Mesendoderm (in vitro differentiated cells): ENCODE measurements around the gene MITF.
A peak's percentile ranks its signal among the peaks of the same experiment; 100 is the strongest.

Experiments
- DNase-seq: peaks from one replicate; pipeline ENCODE4 v3.0.0; 2013
- H2AK5ac ChIP-seq: 2 replicates; pipeline ENCODE4 v1.6.1; 2013; ENCODE audit warnings: low read length, inconsistent platforms
- H2BK120ac ChIP-seq: 2 replicates; pipeline ENCODE4 v1.6.1; 2013; ENCODE audit warnings: low read depth, mild to moderate bottlenecking, low read length, moderate library complexity, mixed read lengths
- H2BK15ac ChIP-seq: replicated peaks from 2 replicates; pipeline ENCODE4 v1.6.1; 2013; ENCODE audit warnings: low read depth, mild to moderate bottlenecking, moderate library complexity
- H2BK5ac ChIP-seq: 2 replicates; pipeline ENCODE4 v1.6.1; 2013; ENCODE audit warnings: low read length, inconsistent platforms
- H3K18ac ChIP-seq: 2 replicates; pipeline ENCODE4 v1.6.1; 2013; ENCODE audit warnings: mild to moderate bottlenecking, low read length, mixed read lengths
- H3K23ac ChIP-seq: one replicate; pipeline ENCODE4 v1.6.1; 2013; ENCODE audit warnings: low read length
- H3K27ac ChIP-seq: 2 replicates; pipeline ENCODE4 v1.5.1; 2013; ENCODE audit warnings: low read depth, mild to moderate bottlenecking, inconsistent platforms, low read length, moderate library complexity
- H3K27me3 ChIP-seq: 2 replicates; pipeline ENCODE4 v1.6.1; 2013; ENCODE audit warnings: low read length, control low read depth, mild to moderate bottlenecking, inconsistent platforms; ENCODE audit not compliant: insufficient read depth, poor library complexity
- H3K36me3 ChIP-seq: 2 replicates; pipeline ENCODE4 v1.6.1; 2013; ENCODE audit warnings: low read length, inconsistent platforms; ENCODE audit not compliant: control insufficient read depth, insufficient read depth
- H3K4ac ChIP-seq: one replicate; pipeline ENCODE4 v1.6.1; 2013; ENCODE audit warnings: low read depth, mild to moderate bottlenecking, low read length, moderate library complexity
- H3K4me1 ChIP-seq: 2 replicates; pipeline ENCODE4 v1.6.1; 2013; ENCODE audit warnings: low read depth, low read length, inconsistent platforms; ENCODE audit not compliant: control insufficient read depth
- H3K4me2 ChIP-seq: 2 replicates; pipeline ENCODE4 v1.6.1; 2013; ENCODE audit warnings: low read length
- H3K4me3 ChIP-seq: 2 replicates; pipeline ENCODE4 v1.5.1; 2013; ENCODE audit warnings: mild to moderate bottlenecking, low read length
- H3K56ac ChIP-seq: one replicate; pipeline ENCODE4 v1.6.1; 2013; ENCODE audit warnings: low read length
- H3K79me1 ChIP-seq: 2 replicates; pipeline ENCODE4 v1.6.1; 2013; ENCODE audit warnings: low read length, inconsistent platforms
- H3K79me2 ChIP-seq: 2 replicates; pipeline ENCODE4 v1.6.1; 2013; ENCODE audit warnings: mild to moderate bottlenecking, low read length; ENCODE audit not compliant: control insufficient read depth, insufficient read depth
- H3K9ac ChIP-seq: 2 replicates; pipeline ENCODE4 v1.6.1; 2013; ENCODE audit warnings: low read length, inconsistent platforms
- H4K5ac ChIP-seq: one replicate; pipeline ENCODE4 v1.6.1; 2013; ENCODE audit warnings: low read length
- H4K8ac ChIP-seq: one replicate; pipeline ENCODE4 v1.6.1; 2013; ENCODE audit warnings: low read depth, mild to moderate bottlenecking, control low read depth, low read length, moderate library complexity
- WGBS: extraction: QIAGEN DNeasy Blood & Tissue Kit; methylation state at CpG from one replicate; pipeline ENCODE4 v1.1.7; 2013; ENCODE audit warnings: low lambda C conversion rate, missing lambda C conversion rate; ENCODE audit not compliant: insufficient coverage; ENCODE audit errors: extremely low coverage; 5-methylcytosine and 5-hydroxymethylcytosine counted together

The MITF gene

GRCh38 chr3:69712269-69712668 lies 27.0 kb upstream of the MITF start:
- Histone ChIP-seq H2BK120ac (no peak overlapping the region), H3K4ac (no peak overlapping the region), H3K23ac (no peak overlapping the region), H4K8ac (no peak overlapping the region), H2AK5ac (no peak overlapping the region), H3K9ac (no peak overlapping the region), H3K4me1 (no peaks in the 10 kb centered on the region), H3K79me1 (no peaks in the 10 kb centered on the region), H3K36me3 (no peaks in the 10 kb centered on the region), H3K56ac (no peak overlapping the region), H2BK5ac (no peak overlapping the region), H3K27ac (no peak overlapping the region), H2BK15ac (no peak overlapping the region), H3K79me2 (no peaks in the 10 kb centered on the region), H3K4me2 (no peak overlapping the region), H3K27me3 (no peaks in the 10 kb centered on the region), H4K5ac (no peak overlapping the region), H3K4me3 (no peak overlapping the region), H3K18ac (no peak overlapping the region)
- no peak for DNase-seq
- no CpG with 5 or more reads among the region's 5 CpGs for WGBS

GRCh38 chr3:69712933-69713332 lies 26.3 kb upstream of the MITF start:
- no peak overlapping the region for H3K56ac ChIP-seq
- H3K27ac ChIP-seq: no peak overlapping the region
- H4K8ac ChIP-seq: no peak overlapping the region
- no peak for DNase-seq
- H3K27me3 ChIP-seq: no peaks in the 10 kb centered on the region
- no peak overlapping the region for H2AK5ac ChIP-seq
- no peak overlapping the region for H4K5ac ChIP-seq
- no peak overlapping the region for H2BK15ac ChIP-seq
- no peaks in the 10 kb centered on the region for H3K4me1 ChIP-seq
- H3K4me2 ChIP-seq: no peak overlapping the region
- H2BK5ac ChIP-seq: no peak overlapping the region
- H2BK120ac ChIP-seq: no peak overlapping the region
- H3K79me1 ChIP-seq: no peaks in the 10 kb centered on the region
- no peak overlapping the region for H3K4me3 ChIP-seq
- H3K36me3 ChIP-seq: no peaks in the 10 kb centered on the region
- no CpG with 5 or more reads among the region's 4 CpGs for WGBS
- H3K4ac ChIP-seq: no peak overlapping the region
- no peaks in the 10 kb centered on the region for H3K79me2 ChIP-seq
- no peak overlapping the region for H3K23ac ChIP-seq
- H3K9ac ChIP-seq: no peak overlapping the region
- H3K18ac ChIP-seq: no peak overlapping the region

GRCh38 chr3:69715204-69715603 lies 24.1 kb upstream of the MITF start:
- Histone ChIP-seq H3K36me3 (no peaks in the 10 kb centered on the region), H3K27ac (no peak overlapping the region), H3K18ac (no peak overlapping the region), H2BK15ac (no peak overlapping the region), H3K9ac (no peak overlapping the region), H2BK120ac (no peak overlapping the region), H2AK5ac (no peak overlapping the region), H3K4ac (no peak overlapping the region), H3K23ac (no peak overlapping the region), H3K4me2 (no peak overlapping the region), H4K8ac (no peak overlapping the region), H4K5ac (no peak overlapping the region), H3K79me1 (no peaks in the 10 kb centered on the region), H2BK5ac (no peak overlapping the region), H3K79me2 (no peaks in the 10 kb centered on the region), H3K4me3 (no peak overlapping the region), H3K27me3 (no peaks in the 10 kb centered on the region), H3K56ac (no peak overlapping the region), H3K4me1 (peaks cover 7% of the 10 kb centered on the region)
- WGBS: no CpG with 5 or more reads among the region's 1 CpG
- no peak for DNase-seq

- Histone ChIP-seq H3K23ac (no peak overlapping the region), H3K4me1 (peaks cover 9% of the 10 kb centered on the region), H3K4me3 (no peak overlapping the region), H3K4ac (no peak overlapping the region), H4K8ac (no peak overlapping the region), H3K4me2 (no peak overlapping the region), H3K18ac (no peak overlapping the region), H2BK120ac (no peak overlapping the region), H4K5ac (no peak overlapping the region), H3K79me2 (no peaks in the 10 kb centered on the region), H2BK5ac (no peak overlapping the region), H2BK15ac (no peak overlapping the region), H3K27ac (no peak overlapping the region), H3K79me1 (no peaks in the 10 kb centered on the region), H3K36me3 (no peaks in the 10 kb centered on the region), H3K56ac (no peak overlapping the region), H3K9ac (no peak overlapping the region), H3K27me3 (no peaks in the 10 kb centered on the region), H2AK5ac (no peak overlapping the region)
- no peak for DNase-seq
- WGBS: no CpG with 5 or more reads among the region's 5 CpGs
These were observed 23.1 kb upstream of the MITF start for GRCh38 chr3:69716119-69716518.

- peak overlapping the region; percentile 25 for H3K56ac ChIP-seq
- H3K27ac ChIP-seq: no peak overlapping the region
- H3K36me3 ChIP-seq: no peaks in the 10 kb centered on the region
- H3K4ac ChIP-seq: peak overlapping the region; percentile 81
- no CpG with 5 or more reads among the region's 5 CpGs for WGBS
- no peak overlapping the region for H3K4me2 ChIP-seq
- no peaks in the 10 kb centered on the region for H3K79me2 ChIP-seq
- no peak overlapping the region for H3K23ac ChIP-seq
- H4K8ac ChIP-seq: no peak overlapping the region
- no peaks in the 10 kb centered on the region for H3K27me3 ChIP-seq
- no peak overlapping the region for H2BK120ac ChIP-seq
- no peaks in the 10 kb centered on the region for H3K79me1 ChIP-seq
- no peak overlapping the region for H3K9ac ChIP-seq
- H3K4me3 ChIP-seq: no peak overlapping the region
- H4K5ac ChIP-seq: no peak overlapping the region
- peaks cover 9% of the 10 kb centered on the region for H3K4me1 ChIP-seq
- no peak overlapping the region for H2BK5ac ChIP-seq
- H2BK15ac ChIP-seq: no peak overlapping the region
- DNase-seq: peak; percentile 76
- H2AK5ac ChIP-seq: no peak overlapping the region
- peak overlapping the region; percentile 61 for H3K18ac ChIP-seq
These were observed 20.2 kb upstream of the MITF start for GRCh38 chr3:69718866-69719586.

GRCh38 chr3:69719587-69720122 lies 19.6 kb upstream of the MITF start:
- Histone ChIP-seq H2AK5ac (no peak overlapping the region), H4K5ac (no peak overlapping the region), H2BK5ac (no peak overlapping the region), H4K8ac (no peak overlapping the region), H3K18ac (peak overlapping the region; percentile 51), H3K79me2 (no peaks in the 10 kb centered on the region), H3K27me3 (no peaks in the 10 kb centered on the region), H3K79me1 (no peaks in the 10 kb centered on the region), H3K27ac (no peak overlapping the region), H3K4me2 (no peak overlapping the region), H3K4me1 (peaks cover 9% of the 10 kb centered on the region), H3K9ac (no peak overlapping the region), H3K23ac (no peak overlapping the region), H3K4ac (no peak overlapping the region), H3K4me3 (no peak overlapping the region), H2BK120ac (no peak overlapping the region), H2BK15ac (no peak overlapping the region), H3K36me3 (no peaks in the 10 kb centered on the region), H3K56ac (no peak overlapping the region)
- WGBS: no CpG with 5 or more reads among the region's 3 CpGs
- no peak for DNase-seq
